Measurements from ENCODE around the gene WNT16. TPM values are rescaled to one million over a fixed set of nuclear protein-coding genes. Genes with fewer than 3 reads are reported as not detected.

The WNT16 gene
- total RNA-seq, 1 experiment from 2014 or later: not detected

GRCh38 chr7:121285066-121285667 is 43.6 kb upstream of the WNT16 start:
- no peak overlapping the region for H2AK5ac ChIP-seq (ENCODE audit: insufficient read length, low read length)
- H3K27me3 Mint-ChIP-seq (ENCODE audit: low read depth): 0 out of 2 replicates have a peak, but pooled peaks cover 2% of the 10 kb centered on the region
- H3K9ac ChIP-seq (ENCODE audit: extremely low read depth, insufficient read length, low read length): no peak overlapping the region
- TF ChIP-seq CTCF (conservative IDR thresholded peaks at IDR 0.05): no peak
- no peaks in the 10 kb centered on the region for H3K4me1 Mint-ChIP-seq
- no peaks in the 10 kb centered on the region for H4K20me1 ChIP-seq (ENCODE audit: control insufficient read depth, insufficient read depth, insufficient read length)
- H3K79me2 ChIP-seq (ENCODE audit: insufficient read depth, low read length): no peaks in the 10 kb centered on the region
- no peaks in the 10 kb centered on the region for H3K4me1 ChIP-seq (ENCODE audit: insufficient read depth, low read length)
- H3K18ac ChIP-seq (ENCODE audit: insufficient read length, low read depth, low read length): no peak overlapping the region
- no peaks in the 10 kb centered on the region for H3K23me2 ChIP-seq (ENCODE audit: insufficient read length, low read depth, low read length, poor library complexity, severe bottlenecking)
- H3K23ac ChIP-seq (ENCODE audit: insufficient read length, low read depth, low read length): no peak overlapping the region
- no peak overlapping the region for H2BK15ac ChIP-seq (ENCODE audit: low read depth, low read length)
- no peak overlapping the region for H3T11ph ChIP-seq (ENCODE audit: low read length)
- no CpG with 5 or more reads among the region's 1 CpG for WGBS (ENCODE audit: extremely low coverage, insufficient read length, low lambda C conversion rate)
- no peak overlapping the region for H3K4me2 ChIP-seq (ENCODE audit: insufficient read depth, insufficient read length, low read length)
- no peak overlapping the region for H4K8ac ChIP-seq (replicated peaks; ENCODE audit: insufficient read length, low read depth, low read length)
- no peaks in the 10 kb centered on the region for H3K9me3 ChIP-seq (ENCODE audit: control insufficient read depth, low read depth, low read length)
- no peak overlapping the region for H3K27ac ChIP-seq (ENCODE audit: insufficient read length, low read depth, low read length)
- no peak overlapping the region for H4K91ac ChIP-seq (ENCODE audit: insufficient read length, low read depth, low read length)
- no peak overlapping the region for H3K14ac ChIP-seq (ENCODE audit: insufficient read depth, low read length)
- H2AFZ ChIP-seq (ENCODE audit: low read length): no peak overlapping the region
- H3K79me1 ChIP-seq (ENCODE audit: insufficient read depth, low read depth, low read length, poor library complexity, severe bottlenecking): no peaks in the 10 kb centered on the region
- H2BK5ac ChIP-seq (ENCODE audit: insufficient read length, low read length): no peak overlapping the region
- peaks cover 15 to 22% (median 21%) of the 10 kb centered on the region in 3 experiments for H3K36me3 Mint-ChIP-seq (ENCODE audit: insufficient read depth in 1 of 3, low read depth in 3 of 3)
- no peak overlapping the region for H4K5ac ChIP-seq (ENCODE audit: insufficient read length, low read depth, low read length)
- H3K9me3 Mint-ChIP-seq: peaks cover 25 to 31% of the 10 kb centered on the region in 2 experiments
- H2BK120ac ChIP-seq (ENCODE audit: low read depth, low read length, poor library complexity, severe bottlenecking): no peak overlapping the region
- H3K56ac ChIP-seq (ENCODE audit: insufficient read length, low read depth, low read length): no peak overlapping the region
- H3K4me3 Mint-ChIP-seq: no peak overlapping the region
- H3K27ac Mint-ChIP-seq: no peak overlapping the region
- no peaks in the 10 kb centered on the region for H3K27me3 ChIP-seq (ENCODE audit: insufficient read depth, low read length)
- H2BK20ac ChIP-seq (ENCODE audit: low read depth, low read length, poor library complexity, severe bottlenecking): no peak overlapping the region
- no peak for DNase-seq
- H3K4ac ChIP-seq (ENCODE audit: low read depth, low read length): no peak overlapping the region
- H2BK12ac ChIP-seq (ENCODE audit: insufficient read length, low read depth, low read length): no peak overlapping the region
